HCT116 (cell line): ENCODE results near the gene ASPHD2. TPM values are rescaled to one million over a fixed set of nuclear protein-coding genes. Genes with fewer than 3 reads are reported as not detected.

Experiments
- ATAC-seq: fragments of 200-7000 bp; cut with Tn5 transposase; 2 replicates; pipeline ENCODE4 v1.9.1; 2020; ENCODE audit warnings: mild to moderate bottlenecking, moderate library complexity
- BruUV-seq: library from RNA; stranded (reverse); fragments of 400-500 nt; replicated peaks from 2 replicates; lab custom pipeline; 2021; lab: Mats Ljungman, UMichigan
- CTCF ChIA-PET: fragments of 300-600 bp; sonication (Branson Sonifier 250); formaldehyde crosslinking; loops from one replicate; lab custom pipeline; 2021; ENCODE audit warnings: antibody characterized with exemption; lab: Charles Lee
- POLR2A ChIA-PET: fragments of 300-600, 350-600 bp; sonication (Branson Sonifier 250); formaldehyde crosslinking; loops from one replicate; lab custom pipeline; 2021; ENCODE audit warnings: antibody characterized with exemption; lab: Charles Lee
- RAD21 ChIA-PET, 2 experiments: fragments of 300-600 bp; sonication (Branson Sonifier 250); formaldehyde crosslinking; loops; one replicate each; lab custom pipeline; 2023; ENCODE audit warnings: low total read pairs in 2 of 2; ENCODE audit not compliant: uncharacterized antibody in 2 of 2, unreplicated experiment in 2 of 2, low non-redundant PET in 1 of 2; lab: Charles Lee
- DNase-seq: peaks from one replicate; pipeline ENCODE4 v3.0.0-alpha.2; 2010; ENCODE audit warnings: low read depth, low spot score
- H2AFZ ChIP-seq: fragments of 200-600 bp; shearing (Covaris generic), sonication (generic); 2 replicates; pipeline ENCODE4 v1.6.1; 2017; ENCODE audit warnings: low read depth, mixed run types, mixed read lengths, antibody characterized with exemption, low read length; ENCODE audit not compliant: poor library complexity, severe bottlenecking
- H3K27ac ChIP-seq: 2 replicates; pipeline ENCODE4 v1.5.1; 2012; ENCODE audit warnings: low read depth, low read length
- H3K27me3 ChIP-seq: fragments of 200-600 bp; sonication (generic); 2 replicates; pipeline ENCODE4 v1.6.1; 2016; ENCODE audit warnings: mixed run types, low read length, mixed read lengths; ENCODE audit not compliant: insufficient read depth
- H3K36me3 ChIP-seq, 2 experiments: fragments of 200-500 bp in 1 of 2; fragments of 200-600 bp in 1 of 2; sonication (Bioruptor generic) in 1 of 2; sonication (generic) in 1 of 2; 2 replicates each; pipeline versions ENCODE4 v1.5.1 to v1.6.1; 2014 to 2016; ENCODE audit warnings: low read length in 2 of 2, inconsistent platforms in 1 of 2, mixed read lengths in 1 of 2, mixed run types in 1 of 2; ENCODE audit not compliant: insufficient read depth in 2 of 2, control insufficient read depth in 1 of 2
- H3K4me1 ChIP-seq, 2 experiments: fragments of 200-600 bp in 1 of 2; sonication (generic) in 1 of 2; 2 replicates each; pipeline versions ENCODE4 v1.5.1 to v1.6.1; 2012 to 2017; ENCODE audit warnings: low read length in 2 of 2, inconsistent platforms in 1 of 2, mild to moderate bottlenecking in 1 of 2, mixed read lengths in 1 of 2, mixed run types in 1 of 2, moderate library complexity in 1 of 2; ENCODE audit not compliant: insufficient read depth in 2 of 2, control insufficient read depth in 1 of 2
- H3K4me2 ChIP-seq: fragments of 200-600 bp; sonication (generic); 2 replicates; pipeline ENCODE4 v1.6.1; 2017; ENCODE audit warnings: mixed run types, low read length, mixed read lengths
- H3K4me3 ChIP-seq, 2 experiments: fragments of 200-600 bp in 1 of 2; sonication (generic) in 1 of 2; replicated peaks in 1 of 2; 2 replicates each; pipeline ENCODE4 v1.5.1; 2011 to 2016; ENCODE audit warnings: low read length in 2 of 2, control low read depth in 1 of 2, low read depth in 1 of 2, mild to moderate bottlenecking in 1 of 2, mixed read lengths in 1 of 2, mixed run types in 1 of 2
- H3K79me2 ChIP-seq: fragments of 200-600 bp; sonication (generic); 2 replicates; pipeline ENCODE4 v1.6.1; 2017; ENCODE audit warnings: mild to moderate bottlenecking, mixed run types, low read length, moderate library complexity, mixed read lengths; ENCODE audit not compliant: insufficient read depth
- H3K9ac ChIP-seq: fragments of 200-600 bp; sonication (generic); 2 replicates; pipeline ENCODE4 v1.6.1; 2016; ENCODE audit warnings: low read length, mixed read lengths
- H3K9me2 ChIP-seq: fragments of 200-600 bp; sonication (generic), shearing (Covaris generic); 2 replicates; pipeline ENCODE4 v1.6.1; 2017; ENCODE audit warnings: mixed run types, mild to moderate bottlenecking, moderate library complexity; ENCODE audit not compliant: insufficient read depth
- H3K9me3 ChIP-seq, 2 experiments: fragments of 200-500 bp in 1 of 2; fragments of 200-600 bp in 1 of 2; sonication (Bioruptor generic) in 1 of 2; sonication (generic) in 1 of 2; 2 replicates each; pipeline ENCODE4 v1.6.1; 2014 to 2017; ENCODE audit warnings: low read length in 2 of 2, mixed read lengths in 2 of 2, inconsistent platforms in 1 of 2, low read depth in 1 of 2, mild to moderate bottlenecking in 1 of 2, mixed run types in 1 of 2, moderate library complexity in 1 of 2; ENCODE audit not compliant: control insufficient read depth in 1 of 2, insufficient read depth in 1 of 2
- H4K20me1 ChIP-seq: fragments of 200-600 bp; sonication (generic), shearing (Covaris generic); 2 replicates; pipeline ENCODE4 v1.6.1; 2017; ENCODE audit warnings: mixed run types, mild to moderate bottlenecking, moderate library complexity; ENCODE audit not compliant: insufficient read depth
- EZH2 ChIP-seq: fragments of 200-600 bp; sonication (generic); IDR thresholded peaks from 2 replicates; pipeline ENCODE4 v1.6.1; 2017; ENCODE audit warnings: antibody characterized with exemption, mixed run types
- EZH2phosphoT487 ChIP-seq: fragments of 200-600 bp; IDR thresholded peaks from 2 replicates; pipeline ENCODE4 v1.6.1; 2018; ENCODE audit warnings: antibody characterized with exemption, borderline replicate concordance
- JUND ChIP-seq: IDR thresholded peaks from 2 replicates; pipeline ENCODE4 v1.6.1; 2012
- POLR2A ChIP-seq: IDR thresholded peaks from 2 replicates; pipeline ENCODE4 v1.7.0; 2011; ENCODE audit warnings: borderline replicate concordance; ENCODE audit not compliant: insufficient read depth, insufficient read length; ENCODE audit errors: extremely low read depth
- SIN3A ChIP-seq: IDR thresholded peaks from 2 replicates; pipeline ENCODE4 v1.6.1; 2012; ENCODE audit warnings: low read depth
- SRF ChIP-seq: IDR thresholded peaks from 2 replicates; pipeline ENCODE4 v1.6.1; 2012; ENCODE audit warnings: low read depth
- YY1 ChIP-seq: IDR thresholded peaks from 2 replicates; pipeline ENCODE4 v1.6.1; 2011; ENCODE audit warnings: low read length, low read depth, moderate library complexity, mild to moderate bottlenecking; ENCODE audit not compliant: insufficient replicate concordance; ENCODE audit errors: extremely low read depth
- ZFX ChIP-seq: fragments of 450-650 bp; IDR thresholded peaks from 2 replicates; pipeline ENCODE4 v1.6.1; 2017
- intact Hi-C: fragments of 100-400 bp; cut with micrococcal nuclease; formaldehyde crosslinking; loops from 2 replicates; pipeline ENCODE4 v1.10.0; 2022
- total RNA-seq: library from RNA; stranded (reverse); gene quantifications from one replicate; pipeline ENCODE4 v1.2.1, GENCODE V29; 2021; ENCODE audit not compliant: unreplicated experiment
- TF ChIP-seq, protein P1 (sequence below), 3 experiments: fragments of 200-600 bp in 1 of 3; sonication (generic) in 1 of 3; IDR thresholded peaks in 2 of 3; conservative IDR thresholded peaks in 1 of 3; 2 replicates each; pipeline ENCODE4 v1.5.1; 2012 to 2017; ENCODE audit warnings: low read depth in 2 of 3, low read length in 2 of 3, antibody characterized with exemption in 1 of 3, borderline replicate concordance in 1 of 3, control low read depth in 1 of 3, mild to moderate bottlenecking in 1 of 3, mixed read lengths in 1 of 3, mixed run types in 1 of 3, moderate library complexity in 1 of 3; ENCODE audit not compliant: insufficient read depth in 1 of 3
- TF ChIP-seq, protein P2 (sequence below): IDR thresholded peaks from 2 replicates; pipeline ENCODE4 v1.6.1; 2011; ENCODE audit warnings: mild to moderate bottlenecking, low read length, moderate library complexity; ENCODE audit not compliant: insufficient replicate concordance; ENCODE audit errors: extremely low read depth

The ASPHD2 gene
- total RNA-seq, 1 experiment from 2014 or later: 4.1 TPM

DNA sequence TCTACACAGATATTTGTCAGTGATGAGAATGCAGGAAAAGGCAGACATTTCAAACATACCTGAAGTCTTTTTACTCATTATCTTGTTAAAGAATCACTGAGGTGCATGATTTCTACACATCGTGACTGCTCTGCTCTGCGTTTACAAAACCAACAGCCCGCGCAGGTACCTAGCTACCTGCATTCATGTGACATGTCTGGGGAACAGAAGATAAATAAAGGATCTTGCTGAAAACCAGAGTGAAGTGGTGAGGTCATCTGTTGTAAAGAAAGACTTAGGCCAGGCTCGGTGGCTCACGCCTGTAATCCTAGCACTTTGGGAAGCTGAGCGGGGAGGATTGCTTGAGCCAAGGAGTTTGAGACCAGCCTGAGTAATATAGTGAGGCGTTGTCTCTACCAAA is 15.7 kb downstream of the ASPHD2 start:
- H3K4me1 ChIP-seq: no peaks in the 10 kb centered on the region
- no peak overlapping the region for H2AFZ ChIP-seq
- no peaks in the 10 kb centered on the region for H3K27me3 ChIP-seq
- CTCF ChIA-PET: no interaction called here
- H3K4me3 ChIP-seq: no peak overlapping the region
- no peak for DNase-seq
- H3K9me2 ChIP-seq: no peaks in the 10 kb centered on the region
- H3K36me3 ChIP-seq: no peaks in the 10 kb centered on the region; a peak in 1 of 4 replicates
- no peaks in the 10 kb centered on the region for H3K79me2 ChIP-seq
- H3K9ac ChIP-seq: no peak overlapping the region
- RAD21 ChIA-PET: no interaction called here
- no peaks in the 10 kb centered on the region for H4K20me1 ChIP-seq
- no peak overlapping the region for H3K27ac ChIP-seq
- H3K9me3 ChIP-seq: no peaks in the 10 kb centered on the region
- intact Hi-C loops: no loop called here
- no TSS peak for BruUV-seq
- TF ChIP-seq, protein P1, sequence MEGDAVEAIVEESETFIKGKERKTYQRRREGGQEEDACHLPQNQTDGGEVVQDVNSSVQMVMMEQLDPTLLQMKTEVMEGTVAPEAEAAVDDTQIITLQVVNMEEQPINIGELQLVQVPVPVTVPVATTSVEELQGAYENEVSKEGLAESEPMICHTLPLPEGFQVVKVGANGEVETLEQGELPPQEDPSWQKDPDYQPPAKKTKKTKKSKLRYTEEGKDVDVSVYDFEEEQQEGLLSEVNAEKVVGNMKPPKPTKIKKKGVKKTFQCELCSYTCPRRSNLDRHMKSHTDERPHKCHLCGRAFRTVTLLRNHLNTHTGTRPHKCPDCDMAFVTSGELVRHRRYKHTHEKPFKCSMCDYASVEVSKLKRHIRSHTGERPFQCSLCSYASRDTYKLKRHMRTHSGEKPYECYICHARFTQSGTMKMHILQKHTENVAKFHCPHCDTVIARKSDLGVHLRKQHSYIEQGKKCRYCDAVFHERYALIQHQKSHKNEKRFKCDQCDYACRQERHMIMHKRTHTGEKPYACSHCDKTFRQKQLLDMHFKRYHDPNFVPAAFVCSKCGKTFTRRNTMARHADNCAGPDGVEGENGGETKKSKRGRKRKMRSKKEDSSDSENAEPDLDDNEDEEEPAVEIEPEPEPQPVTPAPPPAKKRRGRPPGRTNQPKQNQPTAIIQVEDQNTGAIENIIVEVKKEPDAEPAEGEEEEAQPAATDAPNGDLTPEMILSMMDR (IDR thresholded peaks at IDR 0.05 in 2 of 3, conservative IDR thresholded peaks at IDR 0.05 in 1 of 3; ENCODE audit: borderline replicate concordance in 1 of 3, insufficient read depth in 1 of 3, low read depth in 2 of 3, low read length in 2 of 3): no peak
- no peak for TF ChIP-seq SIN3A
- TF ChIP-seq EZH2phosphoT487: no peak
- no peak for TF ChIP-seq SRF
- TF ChIP-seq, protein P2, sequence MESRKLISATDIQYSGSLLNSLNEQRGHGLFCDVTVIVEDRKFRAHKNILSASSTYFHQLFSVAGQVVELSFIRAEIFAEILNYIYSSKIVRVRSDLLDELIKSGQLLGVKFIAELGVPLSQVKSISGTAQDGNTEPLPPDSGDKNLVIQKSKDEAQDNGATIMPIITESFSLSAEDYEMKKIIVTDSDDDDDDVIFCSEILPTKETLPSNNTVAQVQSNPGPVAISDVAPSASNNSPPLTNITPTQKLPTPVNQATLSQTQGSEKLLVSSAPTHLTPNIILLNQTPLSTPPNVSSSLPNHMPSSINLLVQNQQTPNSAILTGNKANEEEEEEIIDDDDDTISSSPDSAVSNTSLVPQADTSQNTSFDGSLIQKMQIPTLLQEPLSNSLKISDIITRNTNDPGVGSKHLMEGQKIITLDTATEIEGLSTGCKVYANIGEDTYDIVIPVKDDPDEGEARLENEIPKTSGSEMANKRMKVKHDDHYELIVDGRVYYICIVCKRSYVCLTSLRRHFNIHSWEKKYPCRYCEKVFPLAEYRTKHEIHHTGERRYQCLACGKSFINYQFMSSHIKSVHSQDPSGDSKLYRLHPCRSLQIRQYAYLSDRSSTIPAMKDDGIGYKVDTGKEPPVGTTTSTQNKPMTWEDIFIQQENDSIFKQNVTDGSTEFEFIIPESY: no peak
- TF ChIP-seq POLR2A: no peak
- no peak for TF ChIP-seq YY1
- TF ChIP-seq EZH2: no peak
- TF ChIP-seq JUND: no peak
- no peak for TF ChIP-seq ZFX
- TF ChIP-seq, all 23 proteins: peak for 0
- POLR2A ChIA-PET: no interaction called here
- H3K4me2 ChIP-seq: no peak overlapping the region
- no peak for ATAC-seq
